ENCODE results near the gene INSIG1.

Gene INSIG1

DNA sequence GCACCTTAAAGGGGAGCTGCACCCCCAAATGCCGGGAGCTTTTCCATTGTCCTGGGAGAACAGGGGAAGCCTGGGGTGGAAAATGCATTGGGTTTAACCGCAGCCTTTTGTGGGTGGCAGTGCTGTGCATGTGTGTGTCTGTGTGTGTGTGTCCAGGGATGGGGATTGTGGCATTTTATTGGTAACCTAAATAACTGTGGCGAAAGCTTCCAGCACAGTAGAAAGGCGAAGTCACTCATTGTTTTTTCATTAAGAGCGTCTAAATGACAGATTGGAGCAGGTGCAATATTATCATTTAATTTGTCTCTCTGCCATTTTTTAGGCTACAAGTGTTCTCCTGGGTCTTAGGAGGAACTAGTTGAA, 55.1 kb downstream of the INSIG1 start:
- DNase-seq: no peak

DNA sequence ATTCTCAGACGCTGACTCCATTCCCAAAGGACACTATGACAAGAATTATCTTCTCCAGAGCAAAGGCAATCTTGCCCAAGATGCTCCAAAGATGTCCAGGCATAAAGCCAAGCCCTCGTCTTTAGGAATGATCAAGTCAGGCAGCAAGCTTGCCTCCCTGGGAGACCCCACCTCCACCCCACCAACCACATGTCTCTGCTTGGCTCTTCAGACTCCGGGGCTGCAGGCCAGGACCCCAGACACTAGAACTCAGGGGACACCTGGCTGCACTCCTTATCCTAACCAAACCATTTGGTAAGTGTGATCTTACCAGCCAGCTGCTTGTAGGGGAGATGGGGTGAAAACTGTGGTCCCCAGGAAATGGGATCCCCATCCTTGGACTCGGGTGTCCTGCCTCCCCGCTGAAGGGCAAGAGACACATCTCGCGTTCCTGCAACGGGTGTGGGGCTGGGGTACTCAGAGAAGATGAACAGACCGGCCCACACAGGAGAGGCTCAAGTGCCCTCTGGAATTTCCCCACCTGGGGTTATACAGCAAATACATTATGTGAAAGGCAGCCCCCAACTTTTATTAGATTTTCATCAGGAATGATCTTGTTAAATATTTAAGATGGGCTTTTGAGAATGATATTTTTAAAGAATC, 55.7 kb downstream of the INSIG1 start:
- no peak for DNase-seq

DNA sequence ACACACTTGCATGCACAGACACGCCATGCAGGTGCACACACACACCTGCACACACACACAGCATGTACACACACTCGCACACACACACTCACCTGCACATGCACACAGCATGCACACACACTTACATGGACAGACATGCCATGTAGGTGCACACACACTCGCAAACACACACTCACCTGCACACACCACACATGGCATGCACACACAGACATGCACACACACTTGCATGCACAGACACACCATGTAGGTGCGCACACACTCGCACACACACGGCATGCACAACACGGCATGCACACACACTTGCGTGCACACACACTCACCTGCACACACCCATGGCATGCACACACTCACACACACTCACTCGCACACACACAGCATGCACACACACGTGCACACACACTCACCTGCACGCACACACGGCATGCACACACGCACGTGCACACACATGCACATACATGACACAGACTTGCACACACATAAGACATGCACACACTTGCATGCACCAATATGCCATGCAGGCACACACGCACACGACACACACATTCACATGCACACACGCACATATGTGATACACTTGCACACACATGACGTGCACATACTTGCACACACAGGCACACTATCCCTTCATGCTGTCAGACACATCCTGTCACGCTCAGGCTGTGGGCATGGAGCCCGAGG, 56.8 kb downstream of the INSIG1 start:
- DNase-seq: no peak

DNA sequence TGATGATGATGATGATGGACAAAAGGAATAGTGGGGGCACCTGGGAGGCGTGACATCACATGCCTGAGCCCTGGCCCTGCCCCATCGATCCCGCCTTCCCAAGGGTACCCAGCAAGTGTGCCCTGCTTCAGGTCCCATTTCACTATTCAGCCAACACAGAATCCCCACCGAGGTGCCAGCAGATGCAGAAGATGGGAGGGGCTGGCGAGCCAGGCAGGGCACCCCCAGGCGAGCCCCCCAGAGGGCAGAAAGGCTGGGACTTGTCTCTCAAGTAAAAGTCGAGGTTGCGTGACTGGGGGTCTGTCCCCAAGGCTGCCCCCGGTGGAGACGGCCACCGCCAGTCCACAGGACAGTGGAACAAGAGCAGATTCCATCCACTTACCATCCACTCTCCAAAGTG, 57.5 kb downstream of the INSIG1 start:
- no peak for DNase-seq

DNA sequence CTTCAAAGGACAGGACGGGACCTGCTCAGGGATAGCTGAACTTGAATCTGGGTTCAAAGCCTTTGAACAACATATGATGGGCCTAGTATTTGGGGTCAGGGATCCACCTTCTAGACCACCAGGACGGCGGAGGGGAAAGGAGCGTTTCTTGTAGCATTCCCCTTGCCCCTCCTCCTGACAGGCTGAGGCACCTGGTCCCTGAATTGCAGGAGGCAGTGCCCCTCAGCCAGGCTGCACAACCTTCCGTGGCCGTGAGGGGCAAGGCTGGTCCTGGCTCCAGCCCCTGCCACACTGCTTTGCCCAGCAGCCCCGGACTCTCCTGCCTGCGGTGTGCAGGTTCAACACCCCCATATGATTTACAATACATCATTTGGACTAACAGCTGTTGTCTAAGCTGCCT, 58.1 kb downstream of the INSIG1 start:
- DNase-seq: no peak

DNA sequence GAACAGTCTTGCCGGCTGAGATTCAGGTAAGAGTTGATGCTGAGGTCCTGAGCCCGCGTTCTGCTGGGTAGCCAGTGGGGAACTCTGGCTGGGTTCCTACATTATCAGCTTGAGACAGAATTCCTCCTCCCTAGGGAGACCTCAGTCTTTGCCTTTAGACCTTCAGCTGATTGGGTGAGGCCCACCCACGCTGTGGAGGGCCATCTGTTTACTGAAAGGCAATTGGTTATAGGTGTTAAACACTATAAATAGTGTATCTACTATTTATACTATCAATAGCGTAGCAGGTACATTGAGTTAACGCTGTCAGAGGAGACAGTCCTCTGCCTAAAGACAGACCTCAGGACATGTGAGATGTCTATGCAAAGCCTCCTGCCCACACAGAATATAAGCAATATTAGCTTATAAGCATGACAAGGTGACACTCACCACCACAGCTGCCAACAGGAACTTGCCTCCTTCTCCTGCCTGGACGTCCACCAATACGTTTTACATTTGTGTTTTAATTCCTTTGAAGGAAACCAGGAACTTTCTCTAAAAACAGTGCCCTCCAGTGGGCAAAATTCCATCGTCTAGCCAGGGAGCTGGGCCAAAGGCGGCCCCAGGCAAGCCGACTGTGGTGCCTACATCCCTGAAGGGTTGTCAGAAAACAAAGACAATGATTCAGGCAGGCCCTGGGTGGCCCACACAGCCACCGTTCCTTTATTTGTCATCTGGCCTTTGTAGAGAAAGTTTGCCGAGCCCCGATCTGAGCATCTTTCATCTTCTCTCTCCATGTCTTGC, 58.8 kb downstream of the INSIG1 start:
- DNase-seq: no peak

DNA sequence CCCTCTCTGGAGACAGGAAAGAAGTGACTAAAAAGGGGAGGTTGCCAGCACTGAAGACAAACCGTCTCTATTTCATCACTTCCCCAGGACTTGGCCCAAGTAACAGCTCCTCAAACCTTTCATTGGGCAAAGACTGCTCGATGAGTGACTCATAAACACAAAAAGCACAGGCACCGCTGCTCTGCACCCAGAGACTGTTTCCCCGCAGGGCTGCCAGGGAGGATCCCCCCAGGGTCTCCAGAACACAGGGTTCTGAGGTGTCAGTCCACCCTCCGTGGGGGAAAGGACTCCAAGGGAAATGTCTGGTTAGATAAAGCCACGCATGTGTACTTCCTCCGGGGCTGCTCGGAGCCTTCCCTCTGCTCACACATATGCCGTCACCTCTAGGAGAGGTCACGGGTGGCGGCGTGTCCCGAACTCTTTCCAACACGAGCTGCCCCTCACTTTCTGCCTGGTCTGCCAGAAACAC, 59.9 kb downstream of the INSIG1 start:
- no peak for DNase-seq

DNA sequence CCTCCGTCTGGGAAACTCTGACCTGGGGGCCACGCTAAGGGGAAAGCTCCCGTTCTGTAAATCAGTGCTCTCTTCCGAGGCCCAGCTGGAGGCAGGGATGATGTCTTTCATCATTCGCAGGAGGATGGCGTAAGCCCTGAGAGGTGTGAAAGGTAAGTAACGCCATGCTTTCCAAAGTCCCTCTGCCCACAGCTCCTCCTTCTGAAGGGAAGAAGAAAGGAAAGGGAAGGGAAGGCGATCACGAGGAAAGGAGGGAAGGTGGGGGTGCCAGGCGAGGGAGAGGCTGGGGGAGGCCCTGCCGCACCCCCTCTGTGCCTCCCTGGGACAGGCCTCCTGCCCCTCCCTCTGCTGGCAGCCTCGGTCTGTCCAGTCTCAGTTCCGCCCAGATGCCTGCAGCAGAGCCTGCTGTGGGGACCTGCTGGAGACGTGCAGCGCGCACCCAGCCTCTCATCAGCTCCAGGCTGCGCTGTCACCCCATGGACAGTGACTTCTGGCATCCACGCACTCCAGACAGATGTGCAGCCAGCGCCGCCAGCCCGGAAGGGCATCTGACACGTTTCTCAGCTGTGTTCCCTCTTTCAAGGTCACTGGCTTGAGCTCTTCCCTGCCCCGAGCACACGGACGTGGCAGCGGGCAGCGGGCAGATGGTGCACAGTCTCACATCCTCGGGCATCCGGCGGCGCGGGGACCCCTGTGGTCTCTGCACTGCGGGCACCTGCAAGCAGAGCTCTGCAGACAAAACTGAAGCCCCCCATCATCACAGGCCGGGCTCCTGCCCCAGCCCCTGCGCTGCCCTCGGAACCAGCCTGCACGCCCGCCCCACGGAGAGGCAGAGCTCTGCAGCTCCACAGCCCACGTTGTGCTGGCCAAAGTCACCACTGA, 60.6 kb downstream of the INSIG1 start:
- no peak for DNase-seq

DNA sequence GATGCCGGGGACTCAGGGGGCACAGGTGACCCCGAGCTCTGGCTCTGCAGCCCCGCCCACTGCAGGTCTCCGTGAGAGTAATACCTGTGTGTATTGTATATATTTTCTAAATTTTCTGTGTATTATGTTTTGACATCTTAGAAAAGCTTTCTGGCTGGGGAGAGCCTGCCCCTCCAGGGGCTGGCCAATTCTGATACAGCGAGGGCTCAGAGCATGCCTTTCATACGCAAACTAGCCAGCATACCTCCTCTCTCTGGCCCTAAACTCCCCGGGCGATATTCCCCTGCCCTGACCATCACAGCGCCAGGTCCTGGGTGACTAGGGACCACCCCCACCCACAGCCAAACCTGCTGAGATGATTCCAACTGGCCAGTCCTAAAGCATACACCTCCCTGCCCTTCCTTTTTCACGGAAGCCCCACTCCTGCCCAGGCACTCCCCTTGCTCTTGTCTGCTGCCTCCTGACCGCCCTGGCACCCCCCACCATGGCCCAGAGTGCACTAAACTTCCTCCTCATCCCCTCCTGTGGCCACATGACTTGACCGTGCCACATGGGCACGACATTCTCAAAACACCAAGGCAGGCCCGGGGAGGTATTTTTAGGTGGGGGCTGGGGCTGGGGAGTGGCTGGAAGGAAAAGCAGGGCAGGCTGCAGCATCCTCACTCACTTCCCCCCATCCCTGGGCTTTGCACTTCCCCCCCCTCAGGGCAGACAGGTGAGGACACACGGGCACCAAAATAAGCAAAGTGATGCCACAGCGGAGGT, 61.5 kb downstream of the INSIG1 start:
- DNase-seq: no peak

Measured in CD4-positive, alpha-beta T cell treated with Interleukin-12 subunit alpha and Interleukin-12 subunit beta, for 1 hour (primary cell).